IPS-18c (cell line): ENCODE measurements around the gene KLHL29.
A peak's percentile ranks its signal among the peaks of the same experiment; 100 is the strongest.
"Not testable (repeated sequence)": the region's sequence is repeated elsewhere in the genome, so short reads cannot be mapped to it uniquely, and the experiment has no call there.

Experiments
- H3K4me3 ChIP-seq: 2 replicates; pipeline ENCODE4 v1.7.0; 2013; ENCODE audit warnings: low read depth, mild to moderate bottlenecking, low read length, moderate library complexity; ENCODE audit not compliant: insufficient read depth
- H3K9me3 ChIP-seq: one replicate; pipeline ENCODE4 v1.6.1; 2013; ENCODE audit warnings: mild to moderate bottlenecking, low read length, moderate library complexity; ENCODE audit not compliant: control insufficient read depth, insufficient read depth

KLHL29 gene

GRCh38 chr2:23384551-23385343 is at the start of gene KLHL29:
Gene KLHL29 (plus strand): TSS chr2:23385179. CDS start chr2:23562197, 177,018 bp downstream.
- peak within 1 kb of the TSS; percentile 64 for H3K4me3 ChIP-seq
- H3K9me3 ChIP-seq: no peaks in the 10 kb centered on the region

DNA sequence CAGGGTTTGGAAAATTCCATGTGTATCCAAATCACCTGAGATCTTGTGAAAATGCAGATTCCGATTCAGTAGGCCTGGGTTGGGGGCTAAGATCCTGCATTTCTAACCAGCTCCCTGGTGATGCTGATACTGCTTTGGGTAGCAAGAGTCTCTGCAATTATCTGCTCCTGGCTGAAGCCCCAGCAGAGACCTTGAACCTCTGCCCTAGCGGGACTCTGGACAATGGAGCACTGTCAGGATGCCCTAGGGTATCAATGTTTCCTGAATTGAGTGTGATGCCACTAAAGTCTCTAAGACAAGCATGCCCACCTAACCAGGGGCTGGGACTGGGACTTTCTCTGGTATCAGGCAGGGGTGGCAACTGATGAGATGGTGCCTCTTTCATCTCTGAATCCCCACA is 49.4 kb upstream of the KLHL29 start:
- no peaks in the 10 kb centered on the region for H3K9me3 ChIP-seq
- H3K4me3 ChIP-seq: no peak overlapping the region

- H3K4me3 ChIP-seq: no peak overlapping the region
- no peaks in the 10 kb centered on the region for H3K9me3 ChIP-seq
Observed at GRCh38 chr2:23342075-23342474, 42.9 kb upstream of the KLHL29 start.

DNA sequence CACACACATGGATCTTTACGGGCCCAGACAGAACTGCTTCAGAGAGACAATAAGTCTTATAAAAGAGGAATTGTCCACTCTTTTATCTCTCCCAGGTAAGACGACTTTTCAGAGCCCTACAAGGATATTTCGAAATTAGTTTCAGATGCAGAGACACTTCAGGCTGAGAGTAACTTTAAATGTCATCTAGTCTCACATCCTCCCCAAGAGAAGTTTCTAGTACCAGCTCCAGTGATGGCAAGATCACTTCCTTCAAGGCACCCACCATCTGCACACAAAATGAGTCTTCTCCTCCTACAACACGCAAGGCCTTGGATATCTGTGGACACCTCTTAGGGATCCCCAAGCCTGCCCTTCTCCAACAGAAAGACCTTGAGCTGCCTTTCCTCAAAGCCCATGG is 39.0 kb upstream of the KLHL29 start:
- no peaks in the 10 kb centered on the region for H3K9me3 ChIP-seq
- no peak overlapping the region for H3K4me3 ChIP-seq

- Histone ChIP-seq H3K9me3 (no peaks in the 10 kb centered on the region), H3K4me3 (no peak overlapping the region)
Observed at GRCh38 chr2:23346781-23347180, 38.2 kb upstream of the KLHL29 start.

- Histone ChIP-seq H3K4me3 (no peak overlapping the region), H3K9me3 (no peaks in the 10 kb centered on the region)
Observed at GRCh38 chr2:23347471-23348092, 37.4 kb upstream of the KLHL29 start.

- H3K9me3 ChIP-seq, H3K4me3 ChIP-seq: not testable (repeated sequence)
Observed at GRCh38 chr2:23348093-23348481, 36.9 kb upstream of the KLHL29 start.

- Histone ChIP-seq H3K4me3 (no peak overlapping the region), H3K9me3 (no peaks in the 10 kb centered on the region)
Observed at GRCh38 chr2:23349508-23349907, 35.5 kb upstream of the KLHL29 start.

DNA sequence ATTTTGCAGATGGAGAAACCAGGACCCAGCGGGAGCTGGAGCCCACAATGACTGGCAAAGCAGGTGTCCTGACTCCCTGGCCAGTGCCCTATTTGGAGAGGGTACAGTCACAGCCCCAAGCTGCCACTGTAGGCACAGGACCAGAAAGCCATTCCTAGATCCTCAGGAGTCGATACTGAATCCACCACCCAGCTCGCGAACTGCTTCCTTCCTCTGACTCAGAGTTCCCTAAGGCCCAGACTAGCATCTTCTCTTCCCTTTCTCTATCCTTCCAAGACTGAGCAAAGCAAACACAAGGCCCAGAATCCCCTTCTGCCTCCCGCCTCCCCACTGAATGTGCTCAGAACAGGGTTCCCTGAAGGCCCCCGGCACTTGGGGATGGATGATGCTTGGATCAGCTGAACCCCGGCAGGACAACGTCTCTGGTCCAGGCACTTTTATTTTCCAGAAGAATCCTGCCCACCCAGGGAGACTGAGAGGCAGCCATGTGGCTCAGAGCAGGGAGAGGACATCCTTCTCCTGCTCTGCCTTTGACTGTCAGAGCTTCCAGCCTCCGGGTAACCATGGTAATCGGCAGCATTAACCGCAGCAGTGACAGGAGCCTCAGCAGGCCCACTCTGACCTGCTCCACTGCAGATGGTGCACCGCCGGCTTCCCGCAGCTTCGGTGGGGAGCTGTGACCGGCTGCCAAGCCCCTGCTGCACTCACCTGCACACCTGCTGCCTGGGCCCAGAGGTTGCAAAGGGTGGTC is 34.8 kb upstream of the KLHL29 start:
- no peak overlapping the region for H3K4me3 ChIP-seq

GRCh38 chr2:23350792-23351355 is 34.1 kb upstream of the KLHL29 start:
- H3K4me3 ChIP-seq: no peak overlapping the region
- no peaks in the 10 kb centered on the region for H3K9me3 ChIP-seq

More for the DNA sequence above, 34.8 kb upstream of the KLHL29 start:
- H3K9me3 ChIP-seq: no peaks in the 10 kb centered on the region

- Histone ChIP-seq H3K9me3 (no peaks in the 10 kb centered on the region), H3K4me3 (no peak overlapping the region)
Observed at GRCh38 chr2:23351388-23352141, 33.4 kb upstream of the KLHL29 start.

DNA sequence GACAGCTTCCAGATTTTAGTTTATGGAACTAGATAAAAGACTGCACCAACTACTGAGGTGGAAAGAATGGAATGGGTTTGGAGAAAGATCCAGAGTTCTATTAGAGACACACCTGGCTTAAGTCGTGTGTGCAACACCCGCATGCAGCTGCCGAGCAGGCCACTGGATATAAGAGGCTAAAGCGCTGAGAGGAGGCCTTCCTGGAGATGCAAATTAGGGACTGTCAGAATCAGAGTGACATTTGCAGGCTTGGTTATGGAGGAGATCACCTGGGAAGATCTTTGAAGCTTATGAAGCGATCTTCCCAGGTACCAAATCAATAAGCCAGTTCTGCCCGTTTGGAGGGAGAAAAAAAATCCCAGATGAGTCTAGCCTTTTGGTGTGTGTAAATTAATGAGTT is 30.4 kb upstream of the KLHL29 start:
- Histone ChIP-seq H3K9me3 (no peaks in the 10 kb centered on the region), H3K4me3 (no peak overlapping the region)

GRCh38 chr2:23355001-23355400 is 30.0 kb upstream of the KLHL29 start:
- Histone ChIP-seq H3K9me3 (no peaks in the 10 kb centered on the region), H3K4me3 (no peak overlapping the region)

DNA sequence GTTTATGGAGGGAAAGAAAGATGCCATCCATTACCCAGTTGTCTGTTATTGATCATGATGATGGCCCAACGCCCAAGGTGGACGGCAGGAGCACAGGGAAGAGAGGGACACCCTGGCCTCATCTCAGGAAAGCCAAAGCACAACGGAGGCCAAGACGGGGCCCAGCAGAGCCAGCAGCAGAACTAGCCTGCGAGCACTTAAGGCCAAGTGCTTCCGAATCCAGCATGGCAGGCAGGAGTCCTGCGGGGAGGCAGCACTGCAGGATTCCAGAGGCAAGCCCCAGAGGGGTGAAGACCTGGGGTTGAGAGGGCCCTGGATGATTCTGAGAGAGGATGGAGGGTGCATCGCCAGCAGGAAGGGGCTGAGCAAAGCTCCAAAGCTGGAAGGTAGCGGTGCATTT is 28.3 kb upstream of the KLHL29 start:
- H3K9me3 ChIP-seq: no peaks in the 10 kb centered on the region

DNA sequence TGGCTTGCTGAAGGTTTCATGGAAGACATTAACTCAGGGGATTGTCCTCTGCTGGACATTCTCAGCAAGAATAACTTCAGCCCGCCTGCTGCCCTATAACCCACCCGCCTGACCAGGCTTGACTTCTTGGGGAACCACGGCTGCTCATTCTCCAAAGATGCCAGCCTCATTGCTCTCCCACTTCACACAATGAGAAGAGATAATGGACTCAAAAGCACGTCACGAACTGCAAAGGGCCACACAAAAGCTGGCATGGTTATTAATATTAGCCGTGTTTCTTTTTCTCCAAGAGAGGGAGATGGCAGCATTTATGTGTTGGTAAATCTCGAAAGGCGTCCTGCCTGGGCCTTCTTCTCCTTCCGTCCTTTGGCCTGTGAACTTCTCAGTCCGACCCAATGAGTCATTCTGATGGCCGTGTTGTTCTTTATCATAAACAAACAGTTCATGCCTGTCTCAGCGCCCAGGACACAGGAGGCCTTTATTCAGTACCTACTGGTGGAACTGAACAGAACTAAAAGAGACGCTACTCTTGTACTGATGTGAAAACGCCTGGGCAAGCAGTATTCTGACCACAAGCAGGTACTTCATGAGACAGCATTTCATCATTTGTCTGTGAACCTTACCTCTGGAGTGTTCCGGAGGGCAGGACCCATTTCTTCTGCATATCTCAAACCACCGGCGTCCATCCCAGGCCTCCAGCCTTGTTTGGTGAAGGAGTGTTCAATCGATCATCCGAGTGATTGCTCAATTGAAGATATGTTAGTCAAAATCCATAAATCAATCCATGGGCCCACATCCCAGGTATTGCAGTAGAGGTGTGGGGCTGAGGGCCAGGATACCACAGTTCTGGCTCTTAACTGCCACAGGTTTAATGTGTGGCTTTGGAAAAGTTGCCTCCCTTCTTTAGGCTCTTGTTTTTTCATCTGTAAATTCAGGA is 25.1 kb upstream of the KLHL29 start:
- Histone ChIP-seq H3K4me3 (no peak overlapping the region), H3K9me3 (no peaks in the 10 kb centered on the region)

More for the DNA sequence above, 28.3 kb upstream of the KLHL29 start:
- H3K4me3 ChIP-seq: no peak overlapping the region

DNA sequence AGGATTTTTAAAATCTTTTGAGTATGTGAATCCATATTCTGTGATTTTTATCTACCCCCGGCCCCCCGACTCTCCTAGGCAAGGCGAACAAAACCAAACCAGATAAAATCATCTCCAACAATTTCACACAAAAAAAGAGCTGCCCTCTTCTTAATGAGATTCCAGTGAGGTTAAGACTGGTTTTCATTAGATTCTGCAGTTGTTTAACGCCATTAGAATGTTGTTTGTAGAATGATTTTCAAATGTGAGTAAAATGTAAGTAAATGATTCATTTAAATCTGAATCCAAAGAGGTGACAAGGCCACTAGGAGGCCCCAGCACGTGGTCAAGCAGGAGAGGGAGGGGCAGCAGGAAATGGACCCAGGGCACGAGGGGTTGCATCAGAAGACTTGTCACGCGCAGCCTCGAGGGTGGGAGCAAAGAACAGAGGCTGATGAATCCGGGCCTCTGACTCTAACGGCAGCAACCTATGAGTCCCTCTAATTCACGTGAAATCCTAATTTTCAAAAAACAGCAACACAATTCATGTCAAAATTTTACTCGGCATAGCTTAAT is 24.3 kb upstream of the KLHL29 start:
- H3K9me3 ChIP-seq: no peaks in the 10 kb centered on the region
- H3K4me3 ChIP-seq: no peak overlapping the region
